IPS DF 19.7 (cell line): ENCODE data around the gene NLGN1.
"Not testable (repeated sequence)": the region's sequence is repeated elsewhere in the genome, so short reads cannot be mapped to it uniquely, and the experiment has no call there.

ENCODE experiments used
- DNase-seq: peaks from one replicate; pipeline ENCODE4 v3.0.0-alpha.2; 2013; ENCODE audit warnings: low read depth, low spot score

Gene NLGN1

DNA sequence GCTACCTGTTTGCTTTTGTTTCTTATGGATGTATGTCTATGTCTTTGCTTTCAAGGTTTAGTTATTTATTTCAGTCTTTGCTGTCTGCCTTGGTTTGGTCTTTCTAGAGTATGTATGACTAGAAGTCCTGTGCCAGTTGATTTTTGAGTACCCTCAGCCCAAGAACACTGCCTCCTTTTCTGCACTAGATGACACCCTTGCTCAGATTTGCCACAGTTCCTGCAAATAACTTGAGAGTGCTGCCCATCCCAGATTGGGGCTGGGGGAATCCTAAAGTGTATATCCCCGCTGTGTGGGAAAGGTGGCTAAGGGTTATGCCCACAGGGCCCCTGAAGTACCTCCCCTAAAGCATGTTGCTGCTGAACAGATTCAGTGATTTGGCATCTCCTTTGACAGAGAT, 32.0 kb downstream of the NLGN1 start:
- no peak for DNase-seq

GRCh38 chr3:173430576-173430975, 33.0 kb downstream of the NLGN1 start:
- DNase-seq = no peak

DNA sequence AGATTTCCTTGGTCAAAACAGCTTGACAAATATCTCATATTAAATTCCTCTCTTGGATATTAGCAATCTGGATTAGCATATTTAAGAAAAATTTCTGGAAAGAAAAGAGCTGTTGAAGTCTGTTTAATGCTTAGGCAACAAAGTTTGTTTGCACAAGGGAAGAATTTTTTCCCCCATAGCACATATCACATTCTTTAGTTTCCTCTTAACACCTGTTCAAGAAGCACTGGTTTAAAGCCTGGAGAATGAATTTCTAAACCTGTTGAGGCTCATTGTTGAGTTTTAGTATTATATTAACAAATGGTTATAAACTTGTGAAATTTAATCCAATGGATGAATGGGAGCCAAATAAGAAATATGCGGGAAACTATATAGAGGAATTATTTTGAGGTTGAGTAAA, 41.5 kb downstream of the NLGN1 start:
- no peak for DNase-seq

GRCh38 chr3:173440514-173440913, 43.0 kb downstream of the NLGN1 start:
- no peak for DNase-seq

DNA sequence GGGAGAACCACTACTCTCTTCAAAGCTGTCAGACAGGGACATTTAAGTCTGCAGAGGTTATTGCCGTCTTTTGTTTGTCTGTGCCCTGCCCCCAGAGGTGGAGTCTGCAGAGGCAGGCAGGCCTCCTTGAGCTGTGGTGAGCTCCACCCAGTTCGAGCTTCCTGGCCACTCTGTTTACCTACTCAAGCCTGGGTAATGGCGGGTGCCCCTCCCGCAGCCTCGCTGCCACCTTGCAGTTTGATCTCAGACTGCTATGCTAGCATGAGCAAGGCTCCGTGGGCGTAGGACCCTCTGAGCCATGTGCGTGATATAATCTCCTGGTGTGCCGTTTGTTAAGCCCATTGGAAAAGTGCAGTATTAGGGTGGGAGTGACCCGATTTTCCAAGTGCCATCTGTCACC, 54.0 kb downstream of the NLGN1 start:
- DNase-seq = not testable (repeated sequence)

- DNase-seq = no peak
Measured at GRCh38 chr3:173463250-173463649, 65.7 kb downstream of the NLGN1 start.

- peak; percentile 2 for DNase-seq
Measured at GRCh38 chr3:173465112-173465511, 67.6 kb downstream of the NLGN1 start.

DNA sequence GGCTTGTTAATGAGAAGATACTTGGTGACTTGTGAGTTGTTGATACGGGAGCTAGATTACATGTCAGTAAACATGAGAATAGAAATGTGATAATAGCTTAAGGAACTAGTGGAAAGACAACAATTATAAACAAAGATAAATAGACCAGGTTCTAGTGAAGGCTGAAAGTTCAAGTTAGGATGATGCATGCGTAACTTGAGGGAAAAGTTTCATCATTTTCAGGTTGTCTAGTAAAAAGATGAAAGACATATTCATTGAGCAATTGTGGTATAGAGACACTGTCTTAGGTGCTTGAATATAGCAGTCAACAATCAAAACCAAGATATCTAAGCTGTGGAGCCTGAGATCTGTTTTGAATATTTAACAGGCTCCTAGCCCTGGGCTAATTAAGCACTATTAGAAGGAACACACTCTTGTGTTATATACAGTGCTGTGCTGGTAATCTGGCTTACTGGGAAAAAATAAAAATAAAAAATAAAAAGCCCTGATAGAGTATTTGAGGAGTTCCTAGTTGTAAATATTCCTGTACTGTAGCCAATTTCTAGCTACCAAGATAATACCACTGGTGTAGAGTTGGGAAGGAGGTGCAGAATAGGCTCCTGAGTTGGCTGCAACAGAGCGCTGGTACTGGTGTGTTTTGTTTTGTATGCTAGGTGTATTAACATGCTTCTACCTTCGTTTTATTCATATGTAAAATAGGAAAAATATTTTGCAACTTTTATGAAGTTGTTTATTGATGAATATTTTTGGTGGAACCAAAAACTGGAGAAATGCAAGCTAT, 68.5 kb downstream of the NLGN1 start:
- no peak for DNase-seq

- no peak for DNase-seq
Measured at GRCh38 chr3:173467501-173467900, 70.0 kb downstream of the NLGN1 start.

GRCh38 chr3:173473237-173473636, 75.7 kb downstream of the NLGN1 start:
- DNase-seq = no peak

- DNase-seq = no peak
Measured at GRCh38 chr3:173479301-173479700, 81.8 kb downstream of the NLGN1 start.

DNA sequence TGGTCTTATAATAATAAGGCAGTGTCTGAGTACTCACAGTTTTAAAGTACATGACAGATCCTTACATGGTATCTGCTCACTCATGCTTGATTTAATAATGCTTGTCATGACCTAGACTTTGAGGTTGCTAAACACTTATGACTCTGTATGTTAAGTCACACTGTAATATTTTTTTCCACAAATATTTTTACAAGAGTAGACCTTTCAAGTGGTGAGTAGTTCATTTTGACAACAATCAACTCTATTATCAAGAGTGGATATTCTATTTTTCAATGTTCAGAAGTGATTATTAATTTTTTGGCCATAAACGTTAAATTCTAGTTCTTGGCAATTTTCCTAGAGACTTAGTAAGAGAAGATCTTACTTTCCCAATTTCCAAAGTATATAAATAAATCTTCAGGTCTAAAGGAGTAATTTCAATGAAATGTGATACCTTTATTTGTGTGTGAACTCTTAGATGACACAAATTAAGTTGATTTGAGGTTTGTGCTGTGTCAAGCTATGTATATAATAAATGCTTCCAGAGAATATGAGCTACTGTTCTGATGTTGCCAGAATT, 104.5 kb downstream of the NLGN1 start:
- no peak for DNase-seq

- no peak for DNase-seq
Measured at GRCh38 chr3:173502983-173503568, 105.5 kb downstream of the NLGN1 start.

GRCh38 chr3:173510565-173510964, 113.0 kb downstream of the NLGN1 start:
- DNase-seq = no peak

- DNase-seq = no peak
Measured at GRCh38 chr3:173513123-173513522, 115.6 kb downstream of the NLGN1 start.

DNA sequence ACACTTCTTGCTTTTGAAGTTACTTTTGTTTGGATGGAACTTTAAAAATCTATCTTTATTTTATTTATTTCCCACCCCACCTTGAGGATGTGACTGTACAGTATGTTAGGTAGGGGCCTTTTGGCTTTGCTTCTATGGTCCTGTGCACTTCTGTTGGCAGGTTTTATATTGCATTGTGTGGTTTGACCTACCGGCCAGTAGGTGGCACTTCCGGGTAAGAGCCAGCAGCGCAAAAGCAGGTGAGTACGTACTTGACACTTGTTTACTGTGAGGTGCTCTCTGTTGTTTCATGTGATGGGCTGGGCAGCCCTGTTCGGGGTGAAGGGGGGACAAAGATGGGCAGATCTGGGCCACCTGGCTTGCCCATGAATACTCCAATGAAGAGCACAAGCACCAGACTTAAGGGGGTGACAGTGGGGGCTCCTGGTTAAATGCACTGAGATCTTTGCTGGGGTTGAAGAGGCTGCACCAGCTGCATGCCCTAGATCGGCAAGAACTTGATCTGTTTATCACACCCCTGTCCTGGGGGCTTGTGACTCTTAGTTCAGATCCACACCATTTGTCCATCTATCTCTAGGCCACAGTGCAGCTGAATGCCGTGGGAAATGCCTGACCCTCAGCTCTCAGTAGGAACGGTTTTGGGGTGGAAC, 131.6 kb downstream of the NLGN1 start:
- DNase-seq = peak; percentile 40

DNA sequence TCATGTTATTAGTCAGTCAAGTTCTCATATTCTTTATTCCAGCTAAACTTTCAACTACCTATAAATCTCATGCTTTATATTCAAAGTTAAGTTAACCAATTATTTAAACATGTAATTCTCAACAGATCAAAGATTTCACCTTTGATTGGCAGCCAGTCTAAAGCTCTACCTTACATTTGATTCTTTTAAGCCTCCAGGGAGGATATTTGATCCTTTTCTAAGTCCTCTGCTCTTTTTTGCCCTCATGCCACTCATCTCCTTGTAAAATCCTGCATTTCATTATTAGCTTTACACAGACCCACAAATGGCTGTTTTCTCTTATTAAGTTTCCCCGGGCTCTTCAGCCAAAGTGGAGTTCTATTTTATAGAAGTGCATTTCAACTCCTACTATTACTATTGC, 134.1 kb downstream of the NLGN1 start:
- no peak for DNase-seq

GRCh38 chr3:173538410-173538809, 140.9 kb downstream of the NLGN1 start:
- DNase-seq = no peak

DNA sequence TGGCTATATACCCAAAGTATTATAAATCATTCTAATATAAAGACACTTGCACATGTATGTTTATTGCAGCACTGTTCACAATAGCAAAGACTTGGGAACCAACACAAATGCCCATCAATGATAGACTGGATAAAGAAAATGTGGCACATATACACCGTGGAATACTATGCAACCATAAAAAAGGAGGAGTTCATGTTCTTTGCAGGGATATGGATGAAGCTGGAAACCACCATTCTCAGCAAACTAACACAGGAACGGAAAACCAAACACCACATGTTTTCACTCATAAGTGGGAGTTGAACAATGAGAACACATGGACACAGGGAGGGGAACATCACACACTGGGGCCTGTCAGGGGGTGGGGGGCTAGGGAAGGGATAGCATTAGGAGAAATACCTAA, 148.0 kb downstream of the NLGN1 start:
- not testable (repeated sequence) for DNase-seq

DNA sequence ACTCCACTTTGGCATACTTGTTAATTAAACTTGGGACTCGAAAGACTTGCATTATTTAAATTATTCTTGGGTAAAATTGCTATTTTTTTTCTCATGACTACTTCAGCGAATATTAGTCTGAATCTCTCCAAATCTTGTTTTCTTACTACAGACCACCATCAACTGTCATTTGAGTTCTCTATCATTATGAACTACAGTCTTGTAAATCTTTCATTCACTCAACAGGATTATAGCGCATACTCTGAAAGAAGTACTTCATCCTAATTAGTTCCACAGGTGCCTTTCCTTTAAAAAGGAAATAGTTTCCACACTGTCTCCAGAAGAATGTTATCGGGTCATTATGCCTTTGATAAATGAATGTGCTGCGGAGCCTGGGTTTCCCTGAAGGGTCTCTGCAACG, 149.5 kb downstream of the NLGN1 start:
- no peak for DNase-seq

DNA sequence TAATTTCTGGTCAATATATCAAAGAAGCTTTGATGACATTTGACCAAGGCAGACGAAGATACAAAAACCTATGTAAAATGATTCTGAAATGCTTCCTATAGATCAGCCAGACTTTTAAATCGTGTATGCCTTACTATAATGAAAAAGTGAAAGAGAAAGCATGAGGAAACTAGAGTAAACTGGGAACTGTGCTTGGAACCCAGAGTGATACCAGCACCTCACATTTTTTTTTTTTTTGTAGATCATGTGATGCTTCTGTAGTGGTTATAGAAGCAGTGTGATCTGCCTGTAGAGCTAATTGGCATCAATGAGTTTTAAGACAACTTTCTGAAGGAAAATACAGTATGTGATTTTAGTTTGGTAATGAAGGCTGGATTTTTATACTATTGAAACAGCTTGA, 150.7 kb downstream of the NLGN1 start:
- no peak for DNase-seq

DNA sequence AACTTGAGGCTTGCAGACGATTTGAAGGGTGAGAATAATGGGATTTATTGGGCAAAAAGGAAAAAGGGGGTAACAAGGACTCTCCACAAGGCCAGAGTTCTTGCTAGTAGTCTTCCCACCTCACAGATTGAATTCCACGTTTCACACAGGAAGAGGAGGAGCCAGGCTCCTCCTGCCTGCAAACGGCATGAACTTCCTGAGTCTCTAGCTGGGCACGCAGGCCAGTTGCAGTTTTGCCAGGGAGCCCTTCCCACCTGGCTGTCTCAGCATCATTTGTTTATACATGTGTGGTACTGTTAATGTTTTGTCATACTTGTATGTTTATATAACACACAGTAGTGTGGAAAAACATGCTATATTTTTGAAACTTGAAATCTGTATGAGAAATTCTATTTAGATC, 155.0 kb downstream of the NLGN1 start:
- DNase-seq = no peak
